H1 (cell line): Measurements from ENCODE around the gene ELFN1. TPM values are rescaled to one million over a fixed set of nuclear protein-coding genes. Genes with fewer than 3 reads are reported as not detected.

Experiments
- MAX ChIP-seq: IDR thresholded peaks from 2 replicates; pipeline ENCODE4 v1.6.1; 2012; ENCODE audit warnings: inconsistent platforms
- polyA plus RNA-seq, 7 experiments: library from polyadenylated mRNA; depleted of rRNA in 3 of 7; stranded (reverse) in 5 of 7; unstranded in 2 of 7; fragments of >200 nt in 5 of 7; fragments of 200-250 nt in 2 of 7; gene quantifications; 1 replicate in 5 of 7; 2 replicates in 1 of 7; 4 replicates in 1 of 7; pipeline versions ENCODE4 v1.2.1 to v1.2.3, GENCODE V29; 2011 to 2013; ENCODE audit warnings: missing spikeins in 2 of 7, mixed read lengths in 2 of 7
- total RNA-seq: library from RNA; stranded (reverse); fragmentation: NEBNext Ultra II Directional; extraction: Animal tissue kit (Norgen Biotek cat#: 25700); gene quantifications from 2 replicates; pipeline ENCODE4 v1.2.1, GENCODE V29; 2021

Gene ELFN1
- total and polyA plus RNA-seq, 2 of the 8 experiments (the other 6 are each of a cell fraction or from before 2014, with no cell fraction given), result 2.0 to 4.5 TPM

GRCh38 chr7:1666823-1667565, 3.1 kb upstream of the ELFN1 start (continued):
- no peak for TF ChIP-seq MAX
